HepG2 (cell line): ENCODE measurements around the gene PRDM10. TPM values are rescaled to one million over a fixed set of nuclear protein-coding genes. Genes with fewer than 3 reads are reported as not detected.

ENCODE experiments used
- BATF2 ChIP-seq: sonication (generic); formaldehyde crosslinking; IDR thresholded peaks from 2 replicates; pipeline ENCODE4 v1.8.0; 2022; ENCODE audit warnings: mild to moderate bottlenecking, missing genetic modification reagents, moderate library complexity
- ISX ChIP-seq: sonication (generic); formaldehyde crosslinking; conservative IDR thresholded peaks from 2 replicates; pipeline ENCODE4 v1.5.0; 2020; ENCODE audit warnings: missing genetic modification reagents
- KLF16 ChIP-seq, 2 experiments: sonication (generic) in 1 of 2; formaldehyde crosslinking in 1 of 2; IDR thresholded peaks; 2 replicates each; pipeline versions ENCODE4 v1.6.1 to v1.8.0; 2016 to 2023; ENCODE audit warnings: missing genetic modification reagents in 2 of 2, missing compliant biosample characterization in 1 of 2
- NFE2 ChIP-seq: sonication (generic); formaldehyde crosslinking; IDR thresholded peaks from 2 replicates; pipeline ENCODE4 v1.4.0; 2020; ENCODE audit warnings: missing genetic modification reagents
- NR2F6 ChIP-seq, 2 experiments: IDR thresholded peaks; 2 replicates each; pipeline ENCODE4 v1.6.1; 2016; ENCODE audit warnings: antibody characterized with exemption in 1 of 2, mild to moderate bottlenecking in 1 of 2
- POLR2G ChIP-seq: fragments of 200-400 bp; formaldehyde crosslinking; IDR thresholded peaks from 2 replicates; pipeline ENCODE4 v1.6.1; 2018; ENCODE audit warnings: mild to moderate bottlenecking, low read depth, low read length, moderate library complexity
- TBX3 ChIP-seq: fragments of 450-650 bp; IDR thresholded peaks from 2 replicates; pipeline ENCODE4 v1.6.1; 2017; ENCODE audit warnings: antibody characterized with exemption, mild to moderate bottlenecking, inconsistent platforms, borderline replicate concordance
- ZBTB39 ChIP-seq: sonication (generic); formaldehyde crosslinking; IDR thresholded peaks from 2 replicates; pipeline ENCODE4 v1.5.0; 2020; ENCODE audit warnings: missing genetic modification reagents
- ZKSCAN8 ChIP-seq: IDR thresholded peaks from 2 replicates; pipeline ENCODE4 v1.6.1; 2016; ENCODE audit warnings: borderline replicate concordance, missing genetic modification reagents, missing compliant biosample characterization
- ZNF317 ChIP-seq: sonication (generic); formaldehyde crosslinking; IDR thresholded peaks from 2 replicates; pipeline ENCODE4 v1.5.0; 2020; ENCODE audit warnings: mild to moderate bottlenecking, missing genetic modification reagents
- ZNF331 ChIP-seq: sonication (generic); formaldehyde crosslinking; IDR thresholded peaks from 2 replicates; pipeline ENCODE4 v1.4.0; 2020; ENCODE audit warnings: missing genetic modification reagents
- ZNF33B ChIP-seq: sonication (generic); formaldehyde crosslinking; IDR thresholded peaks from 2 replicates; pipeline ENCODE4 v1.5.1; 2020; ENCODE audit warnings: mild to moderate bottlenecking, missing genetic modification reagents
- ZNF687 ChIP-seq: sonication (generic); formaldehyde crosslinking; IDR thresholded peaks from 2 replicates; pipeline ENCODE4 v1.5.1; 2020; ENCODE audit warnings: mild to moderate bottlenecking, missing genetic modification reagents, moderate library complexity
- ZNF768 ChIP-seq: sonication (generic); formaldehyde crosslinking; IDR thresholded peaks from 2 replicates; pipeline ENCODE4 v1.4.0; 2020; ENCODE audit warnings: missing genetic modification reagents
- ZNF775 ChIP-seq: sonication (generic); formaldehyde crosslinking; IDR thresholded peaks from 2 replicates; pipeline ENCODE4 v1.4.0; 2020; ENCODE audit warnings: missing genetic modification reagents, mild to moderate bottlenecking, moderate library complexity, borderline replicate concordance
- ZNF841 ChIP-seq: sonication (generic); formaldehyde crosslinking; IDR thresholded peaks from 2 replicates; pipeline ENCODE4 v1.8.1; 2023; ENCODE audit warnings: missing genetic modification reagents, borderline replicate concordance
- polyA plus RNA-seq, 8 experiments: library from polyadenylated mRNA; depleted of rRNA in 3 of 8; stranded (reverse) in 7 of 8; unstranded in 1 of 8; fragments of >200 nt; fragmentation: Illumina TruSeq in 4 of 8; extraction: Trizol in 4 of 8; gene quantifications; 2 replicates each; pipeline versions ENCODE4 v1.2.1 to v1.2.3, GENCODE V29; 2011 to 2016; ENCODE audit warnings: low read depth in 4 of 8, missing spikeins in 1 of 8, mixed read lengths in 1 of 8; ENCODE audit not compliant: insufficient read depth in 1 of 8
- total RNA-seq, 5 experiments: library from RNA; depleted of rRNA; stranded (reverse); fragments of >200 nt; fragmentation: Illumina TruSeq; extraction: Trizol; gene quantifications; 2 replicates each; pipeline ENCODE4 v1.2.3, GENCODE V29; 2016; ENCODE audit warnings: low read depth in 1 of 5

Gene PRDM10
- total and polyA plus RNA-seq, 2 of the 13 experiments (the other 11 are each of a cell fraction or from before 2014, with no cell fraction given) = 5.7 to 5.8 TPM

- peak; percentile 27; the same call in 1 of the 2 replicates for TF ChIP-seq ZNF687 (CRISPR knock-in tag)
- TF ChIP-seq NFE2 = no peak
- no peak for TF ChIP-seq ZNF841 (CRISPR knock-in tag)
- TF ChIP-seq ZNF331 (CRISPR knock-in tag) = no peak
- TF ChIP-seq ZKSCAN8 (CRISPR knock-in tag) = no peak
- no peak for TF ChIP-seq BATF2 (CRISPR knock-in tag)
- no peak for TF ChIP-seq ZNF768 (CRISPR knock-in tag)
- TF ChIP-seq POLR2G = 0 out of 2 replicates have a peak, but pooled peaks have one; percentile 33
- no peak for TF ChIP-seq NR2F6 (IDR thresholded peaks at IDR 0.05)
- no peak for TF ChIP-seq NR2F6 (CRISPR knock-in tag; IDR thresholded peaks at IDR 0.05)
- TF ChIP-seq ZBTB39 (CRISPR knock-in tag) = no peak
- TF ChIP-seq ISX = no peak
- TF ChIP-seq KLF16 (CRISPR knock-in tag; IDR thresholded peaks at IDR 0.05) = no peak
- no peak for TF ChIP-seq ZNF33B (CRISPR knock-in tag)
- no peak for TF ChIP-seq TBX3
- TF ChIP-seq ZNF317 (CRISPR knock-in tag) = no peak
- TF ChIP-seq ZNF775 (CRISPR knock-in tag) = no peak
Measured at GRCh38 chr11:129998905-129999304, 3.7 kb downstream of the PRDM10 start (continued).
